GM12878 (cell line): ENCODE measurements around the gene RHEX. TPM values are rescaled to one million over a fixed set of nuclear protein-coding genes. Genes with fewer than 3 reads are reported as not detected.

Experiments
- ATAC-seq: fragments of 200-7000 bp; cut with Tn5 transposase; 3 replicates; pipeline ENCODE4 v1.9.1; 2020; ENCODE audit warnings: mild to moderate bottlenecking, moderate library complexity
- BruUV-seq: library from RNA; stranded (reverse); fragments of 400-500 nt; replicated peaks from 2 replicates; lab custom pipeline; 2021; lab: Mats Ljungman, UMichigan
- CTCF ChIA-PET: fragments of 300-600 bp; sonication (Branson Sonifier 250); formaldehyde crosslinking; extraction: SDS; loops from one replicate; lab custom pipeline; 2021; ENCODE audit warnings: inconsistent platforms; lab: Yijun Ruan, JAX
- POLR2A ChIA-PET: fragments of 350-600 bp; formaldehyde crosslinking; extraction: SDS; loops from one replicate; lab custom pipeline; 2021; ENCODE audit warnings: inconsistent platforms; lab: Charles Lee
- RAD21 ChIA-PET: fragments of 300-600 bp; sonication (Branson Sonifier 250); formaldehyde crosslinking; loops from one replicate; lab custom pipeline; 2023; ENCODE audit warnings: antibody characterized with exemption; ENCODE audit not compliant: unreplicated experiment; lab: Charles Lee
- SMC1A ChIA-PET: fragments of 300-600 bp; sonication (Branson Sonifier 250); formaldehyde crosslinking; loops from one replicate; lab custom pipeline; 2023; ENCODE audit not compliant: unreplicated experiment, uncharacterized antibody; lab: Charles Lee
- DNase-seq: peaks from one replicate; pipeline ENCODE4 v3.0.0-alpha.2; 2011; ENCODE audit warnings: low read depth, low spot score
- FAIRE-seq: peaks from 3 replicates; lab custom pipeline; 2011; peaks lifted over from hg19 to GRCh38; lab: Jason Lieb, UNC
- H2AFZ ChIP-seq: 2 replicates; pipeline ENCODE4 v1.6.0; 2011; ENCODE audit warnings: low read depth, low read length, control low read depth; ENCODE audit not compliant: control insufficient read depth
- H3K27ac ChIP-seq: 2 replicates; pipeline ENCODE4 v1.5.1; 2011; ENCODE audit warnings: control low read depth; ENCODE audit not compliant: control insufficient read depth, insufficient read depth
- H3K27me3 ChIP-seq, 2 experiments: replicated peaks in 1 of 2; 2 replicates each; pipeline versions ENCODE4 v1.6.0 to v1.6.1; 2011; ENCODE audit warnings: low read length in 1 of 2; ENCODE audit not compliant: control insufficient read depth in 2 of 2, insufficient read depth in 2 of 2
- H3K36me3 ChIP-seq, 2 experiments: 2 replicates each; pipeline ENCODE4 v1.5.1; 2011; ENCODE audit warnings: low read length in 1 of 2; ENCODE audit not compliant: control insufficient read depth in 2 of 2, insufficient read depth in 2 of 2
- H3K4me1 ChIP-seq: 2 replicates; pipeline ENCODE4 v1.6.1; 2011; ENCODE audit warnings: mild to moderate bottlenecking, low read length, moderate library complexity, mixed read lengths; ENCODE audit not compliant: control insufficient read depth, insufficient read depth
- H3K4me2 ChIP-seq: 2 replicates; pipeline ENCODE4 v1.6.0; 2011; ENCODE audit warnings: control low read depth; ENCODE audit not compliant: control insufficient read depth, insufficient read depth
- H3K4me3 ChIP-seq: fragments of 200-600 bp; sonication (generic); 2 replicates; pipeline ENCODE4 v1.5.1; 2016
- H3K79me2 ChIP-seq: 2 replicates; pipeline ENCODE4 v1.6.0; 2011; ENCODE audit warnings: low read length; ENCODE audit not compliant: control insufficient read depth, insufficient read depth
- H3K9ac ChIP-seq: 2 replicates; pipeline ENCODE4 v1.8.0; 2011; ENCODE audit warnings: low read length, control low read depth, mixed read lengths; ENCODE audit not compliant: control insufficient read depth, insufficient read depth
- H3K9me3 ChIP-seq: replicated peaks from 3 replicates; pipeline ENCODE4 v1.5.1; 2011; ENCODE audit warnings: mild to moderate bottlenecking, low read length; ENCODE audit not compliant: control insufficient read depth, insufficient read depth
- H4K20me1 ChIP-seq: 2 replicates; pipeline ENCODE4 v1.6.0; 2011; ENCODE audit not compliant: control insufficient read depth, insufficient read depth
- CEBPB ChIP-seq, 2 experiments: fragments of 150-350 bp in 1 of 2; IDR thresholded peaks; 2 replicates each; pipeline ENCODE4 v1.6.1; 2012 to 2014; ENCODE audit warnings: low read depth in 2 of 2, low read length in 2 of 2, borderline replicate concordance in 1 of 2, inconsistent platforms in 1 of 2
- CREM ChIP-seq: IDR thresholded peaks from 2 replicates; pipeline ENCODE4 v1.6.1; 2014; ENCODE audit warnings: antibody characterized with exemption, low read depth
- IKZF1 ChIP-seq: fragments of 450-650 bp; conservative IDR thresholded peaks from 2 replicates; pipeline ENCODE4 v1.6.1; 2017; ENCODE audit warnings: antibody characterized with exemption, mild to moderate bottlenecking
- MLLT1 ChIP-seq: fragments of 450-650 bp; IDR thresholded peaks from 2 replicates; pipeline ENCODE4 v1.6.1; 2016; ENCODE audit warnings: mild to moderate bottlenecking
- PAX5 ChIP-seq: IDR thresholded peaks from 2 replicates; pipeline ENCODE4 v1.6.1; 2011; ENCODE audit warnings: low read depth, low read length, borderline replicate concordance
- PML ChIP-seq: IDR thresholded peaks from 2 replicates; pipeline ENCODE4 v1.6.1; 2012; ENCODE audit warnings: low read length, inconsistent platforms
- PRDM15 ChIP-seq: fragments of 450-650 bp; formaldehyde crosslinking; IDR thresholded peaks from 2 replicates; pipeline ENCODE4 v1.4.0; 2020; ENCODE audit warnings: mild to moderate bottlenecking, moderate library complexity
- RFX5 ChIP-seq: IDR thresholded peaks from 2 replicates; pipeline ENCODE4 v1.6.1; 2011; ENCODE audit warnings: low read depth, low read length, improper control_type of control experiment
- SMAD1 ChIP-seq: fragments of 450-650 bp; IDR thresholded peaks from 2 replicates; pipeline ENCODE4 v1.6.1; 2018; ENCODE audit warnings: mild to moderate bottlenecking, low read depth; ENCODE audit not compliant: partially characterized antibody
- SPI1 ChIP-seq: IDR thresholded peaks from 2 replicates; pipeline ENCODE4 v1.6.1; 2011; ENCODE audit warnings: low read depth, mild to moderate bottlenecking, low read length, moderate library complexity, borderline replicate concordance; ENCODE audit not compliant: insufficient read depth
- ZNF384 ChIP-seq: IDR thresholded peaks from 2 replicates; pipeline ENCODE4 v1.6.1; 2012; ENCODE audit warnings: low read depth, mild to moderate bottlenecking, low read length, improper control_type of control experiment, borderline replicate concordance
- WGBS: methylation state at CpG from one replicate; pipeline ENCODE4 v1.1.6; 2016; ENCODE audit warnings: low lambda C conversion rate; ENCODE audit not compliant: insufficient replicate concordance, insufficient coverage; ENCODE audit errors: missing lambda C conversion rate; 5-methylcytosine and 5-hydroxymethylcytosine counted together
- in situ Hi-C: fragments of 300-500 bp; cut with MboI; formaldehyde crosslinking; loops from 9 replicates; pipeline ENCODE4 v1.14.3; 2018; ENCODE audit warnings: mixed read lengths
- intact Hi-C: fragments of 100-400 bp; cut with micrococcal nuclease; formaldehyde crosslinking; loops from one replicate; pipeline ENCODE4 v1.14.2; 2022; ENCODE audit not compliant: unreplicated experiment
- polyA plus RNA-seq, 11 experiments: library from polyadenylated mRNA; depleted of rRNA in 4 of 11; unstranded in 6 of 11; stranded (reverse) in 5 of 11; fragments of >200 nt; fragmentation: Nextera tagmentation in 4 of 11; fragmentation: Illumina TruSeq in 1 of 11; extraction: Ambion mirVana in 4 of 11; extraction: Trizol in 1 of 11; gene quantifications; 1 replicate in 1 of 11; 2 replicates in 10 of 11; pipeline versions ENCODE4 v1.2.1 to v1.2.3, GENCODE V29; 2011 to 2016; ENCODE audit warnings: inconsistent platforms in 2 of 11, missing spikeins in 2 of 11, low read depth in 1 of 11
- total RNA-seq, 4 experiments: library from RNA; depleted of rRNA in 3 of 4; stranded (reverse); fragments of >200 nt in 3 of 4; fragmentation: Illumina TruSeq in 1 of 4; extraction: Trizol in 1 of 4; gene quantifications; 2 replicates each; pipeline versions ENCODE4 v1.2.1 to v1.2.3, GENCODE V29; 2013 to 2021
- TF ChIP-seq, protein P1 (sequence below): fragments of 450-650 bp; IDR thresholded peaks from 2 replicates; pipeline ENCODE4 v1.6.1; 2017; ENCODE audit warnings: borderline replicate concordance
- TF ChIP-seq, protein P2 (sequence below): fragments of 450-650 bp; formaldehyde crosslinking; IDR thresholded peaks from 2 replicates; pipeline ENCODE4 v1.5.0; 2022; ENCODE audit warnings: mild to moderate bottlenecking, missing genetic modification characterization

The RHEX gene
- total and polyA plus RNA-seq, 10 of the 15 experiments (the other 5 are each of a cell fraction or from before 2014, with no cell fraction given), result 2.4 to 11.4 (median 5.7) TPM

DNA sequence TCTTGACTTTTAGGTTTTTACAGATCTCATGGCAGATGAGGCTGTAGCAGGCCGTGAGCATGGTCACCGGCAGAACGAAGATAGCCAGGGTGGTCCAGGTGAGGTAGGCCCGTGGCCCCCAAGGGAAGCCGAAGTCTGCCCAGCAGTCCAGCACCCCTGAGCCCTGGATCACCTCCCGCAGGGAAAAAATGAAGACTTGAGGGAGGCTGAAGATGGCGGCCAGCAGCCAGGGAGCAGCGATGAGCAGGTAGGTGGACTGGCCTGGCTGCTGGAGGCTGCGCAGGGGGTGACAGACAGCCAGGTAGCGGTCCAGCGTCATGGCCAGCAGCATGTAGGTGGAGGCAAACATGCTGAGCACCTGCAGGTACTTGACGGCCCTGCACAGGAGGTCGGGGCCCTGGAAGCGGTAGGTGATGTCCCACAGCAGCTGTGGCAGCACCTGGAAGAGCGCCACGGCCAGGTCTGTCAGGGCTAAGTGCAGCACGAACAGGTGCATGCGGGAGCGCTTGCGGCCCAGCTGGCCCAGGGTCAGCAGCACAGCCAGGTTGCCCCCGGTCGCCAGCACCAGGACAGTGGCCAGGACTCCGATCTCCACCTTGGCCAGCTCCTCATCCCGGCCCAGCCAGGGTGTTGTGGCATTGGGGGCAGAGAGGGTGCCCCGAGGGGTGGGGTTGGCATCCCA lies 63.4 kb downstream of the RHEX start:
- Histone ChIP-seq H3K27me3 (peaks cover 5 to 10% of the 10 kb centered on the region in 2 experiments; a peak in 3 of 4 replicates), H3K4me1 (no peaks in the 10 kb centered on the region), H3K4me2 (no peak overlapping the region), H3K79me2 (no peaks in the 10 kb centered on the region), H3K9ac (no peak overlapping the region), H3K9me3 (no peaks in the 10 kb centered on the region; the same call in 2 of the 3 replicates), H4K20me1 (no peaks in the 10 kb centered on the region), H3K36me3 (no peaks in the 10 kb centered on the region), H2AFZ (no peak overlapping the region), H3K4me3 (no peak overlapping the region), H3K27ac (no peak overlapping the region)
- BruUV-seq, result no TSS peak
- SMC1A ChIA-PET, result interaction anchor here (1.2 kb wide), 1 partner anchor 10 kb away, joined by 4 read pairs; no protein-coding TSS in a partner anchor
- DNase-seq, result no peak
- in situ Hi-C loops, result no loop called here
- intact Hi-C loops, result no loop called here
- no peak for FAIRE-seq
- CTCF ChIA-PET, result interaction anchor here (1.0 to 1.5 kb wide), 2 partner anchors 139 to 198 kb away, joined by 3 read pairs; no protein-coding TSS in a partner anchor
- no peak for ATAC-seq
- 62% methylated on average over 25 of the region's 25 CpGs for WGBS
- POLR2A ChIA-PET, result no interaction called here
- RAD21 ChIA-PET, result no interaction called here
- no peak for TF ChIP-seq IKZF1
- no peak for TF ChIP-seq RFX5
- no peak for TF ChIP-seq PAX5
- TF ChIP-seq, protein P1, sequence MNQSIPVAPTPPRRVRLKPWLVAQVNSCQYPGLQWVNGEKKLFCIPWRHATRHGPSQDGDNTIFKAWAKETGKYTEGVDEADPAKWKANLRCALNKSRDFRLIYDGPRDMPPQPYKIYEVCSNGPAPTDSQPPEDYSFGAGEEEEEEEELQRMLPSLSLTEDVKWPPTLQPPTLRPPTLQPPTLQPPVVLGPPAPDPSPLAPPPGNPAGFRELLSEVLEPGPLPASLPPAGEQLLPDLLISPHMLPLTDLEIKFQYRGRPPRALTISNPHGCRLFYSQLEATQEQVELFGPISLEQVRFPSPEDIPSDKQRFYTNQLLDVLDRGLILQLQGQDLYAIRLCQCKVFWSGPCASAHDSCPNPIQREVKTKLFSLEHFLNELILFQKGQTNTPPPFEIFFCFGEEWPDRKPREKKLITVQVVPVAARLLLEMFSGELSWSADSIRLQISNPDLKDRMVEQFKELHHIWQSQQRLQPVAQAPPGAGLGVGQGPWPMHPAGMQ, result no peak
- TF ChIP-seq PML, result no peak
- TF ChIP-seq, protein P2, sequence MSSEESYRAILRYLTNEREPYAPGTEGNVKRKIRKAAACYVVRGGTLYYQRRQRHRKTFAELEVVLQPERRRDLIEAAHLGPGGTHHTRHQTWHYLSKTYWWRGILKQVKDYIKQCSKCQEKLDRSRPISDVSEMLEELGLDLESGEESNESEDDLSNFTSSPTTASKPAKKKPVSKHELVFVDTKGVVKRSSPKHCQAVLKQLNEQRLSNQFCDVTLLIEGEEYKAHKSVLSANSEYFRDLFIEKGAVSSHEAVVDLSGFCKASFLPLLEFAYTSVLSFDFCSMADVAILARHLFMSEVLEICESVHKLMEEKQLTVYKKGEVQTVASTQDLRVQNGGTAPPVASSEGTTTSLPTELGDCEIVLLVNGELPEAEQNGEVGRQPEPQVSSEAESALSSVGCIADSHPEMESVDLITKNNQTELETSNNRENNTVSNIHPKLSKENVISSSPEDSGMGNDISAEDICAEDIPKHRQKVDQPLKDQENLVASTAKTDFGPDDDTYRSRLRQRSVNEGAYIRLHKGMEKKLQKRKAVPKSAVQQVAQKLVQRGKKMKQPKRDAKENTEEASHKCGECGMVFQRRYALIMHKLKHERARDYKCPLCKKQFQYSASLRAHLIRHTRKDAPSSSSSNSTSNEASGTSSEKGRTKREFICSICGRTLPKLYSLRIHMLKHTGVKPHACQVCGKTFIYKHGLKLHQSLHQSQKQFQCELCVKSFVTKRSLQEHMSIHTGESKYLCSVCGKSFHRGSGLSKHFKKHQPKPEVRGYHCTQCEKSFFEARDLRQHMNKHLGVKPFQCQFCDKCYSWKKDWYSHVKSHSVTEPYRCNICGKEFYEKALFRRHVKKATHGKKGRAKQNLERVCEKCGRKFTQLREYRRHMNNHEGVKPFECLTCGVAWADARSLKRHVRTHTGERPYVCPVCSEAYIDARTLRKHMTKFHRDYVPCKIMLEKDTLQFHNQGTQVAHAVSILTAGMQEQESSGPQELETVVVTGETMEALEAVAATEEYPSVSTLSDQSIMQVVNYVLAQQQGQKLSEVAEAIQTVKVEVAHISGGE (CRISPR knock-in tag), result no peak
- no peak for TF ChIP-seq SPI1
- no peak for TF ChIP-seq CEBPB (IDR thresholded peaks at IDR 0.05; ENCODE audit: borderline replicate concordance in 1 of 2, low read depth in 2 of 2, low read length in 2 of 2)
- no peak for TF ChIP-seq PRDM15 (CRISPR knock-in tag)
- no peak for TF ChIP-seq ZNF384
- no peak for TF ChIP-seq SMAD1
- TF ChIP-seq MLLT1, result no peak
- no peak for TF ChIP-seq CREM
